GM19035 (cell line): ENCODE results near the gene FBXO7.
"Not testable (repeated sequence)": the region's sequence is repeated elsewhere in the genome, so short reads cannot be mapped to it uniquely, and the experiment has no call there.

Experiments
- ATAC-seq: cut with Tn5 transposase; IDR thresholded peaks from one replicate; pipeline ENCODE4 v1.9.1; 2021; ENCODE audit not compliant: unreplicated experiment

The FBXO7 gene

GRCh38 chr22:32474635-32475467 lies at the start of gene FBXO7:
Gene FBXO7 (plus strand): TSS chr22:32474811. CDS start chr22:32475003, 192 bp downstream.
- ATAC-seq: peak; percentile 74

- no peak for ATAC-seq
Observed at GRCh38 chr22:32426881-32427280, 47.7 kb upstream of the FBXO7 start.

GRCh38 chr22:32430352-32430751 lies 44.3 kb upstream of the FBXO7 start:
- ATAC-seq: no peak

GRCh38 chr22:32444068-32444467 lies 30.5 kb upstream of the FBXO7 start:
- no peak for ATAC-seq

GRCh38 chr22:32446321-32446720 lies 28.3 kb upstream of the FBXO7 start:
- no peak for ATAC-seq

GRCh38 chr22:32448980-32449379 lies 25.6 kb upstream of the FBXO7 start:
- no peak for ATAC-seq

GRCh38 chr22:32457031-32457430 lies 17.6 kb upstream of the FBXO7 start:
- ATAC-seq: no peak

GRCh38 chr22:32462452-32462851 lies 12.2 kb upstream of the FBXO7 start:
- no peak for ATAC-seq

GRCh38 chr22:32465661-32466060 lies 8.9 kb upstream of the FBXO7 start:
- no peak for ATAC-seq

- ATAC-seq: no peak
Observed at GRCh38 chr22:32466496-32466895, 8.1 kb upstream of the FBXO7 start.

GRCh38 chr22:32469799-32470212 lies 4.8 kb upstream of the FBXO7 start:
- ATAC-seq: no peak

- ATAC-seq: no peak
Observed at GRCh38 chr22:32473388-32473952, 1.1 kb upstream of the FBXO7 start.

GRCh38 chr22:32475468-32476010 lies 928 bp downstream of the FBXO7 start:
- ATAC-seq: peak; percentile 22

GRCh38 chr22:32476281-32477195 lies 1.9 kb downstream of the FBXO7 start:
- no peak for ATAC-seq

- no peak for ATAC-seq
Observed at GRCh38 chr22:32477596-32477995, 3.0 kb downstream of the FBXO7 start.

GRCh38 chr22:32478552-32478951 lies 3.9 kb downstream of the FBXO7 start:
- not testable (repeated sequence) for ATAC-seq

GRCh38 chr22:32478994-32479393 lies 4.4 kb downstream of the FBXO7 start:
- no peak for ATAC-seq

GRCh38 chr22:32480238-32480637 lies 5.6 kb downstream of the FBXO7 start:
- no peak for ATAC-seq

- ATAC-seq: no peak
Observed at GRCh38 chr22:32482708-32483107, 8.1 kb downstream of the FBXO7 start.

GRCh38 chr22:32486656-32487390 lies 12.2 kb downstream of the FBXO7 start:
- ATAC-seq: no peak

- no peak for ATAC-seq
Observed at GRCh38 chr22:32487461-32487860, 12.8 kb downstream of the FBXO7 start.
